HG03432 (cell line): ENCODE measurements around the gene LAMP1.
"Not testable (repeated sequence)": the region's sequence is repeated elsewhere in the genome, so short reads cannot be mapped to it uniquely, and the experiment has no call there.

Experiments used
- ATAC-seq: cut with Tn5 transposase; IDR thresholded peaks from one replicate; pipeline ENCODE4 v1.9.1; 2021; ENCODE audit warnings: mild to moderate bottlenecking, moderate library complexity; ENCODE audit not compliant: unreplicated experiment

LAMP1 gene, protein sequence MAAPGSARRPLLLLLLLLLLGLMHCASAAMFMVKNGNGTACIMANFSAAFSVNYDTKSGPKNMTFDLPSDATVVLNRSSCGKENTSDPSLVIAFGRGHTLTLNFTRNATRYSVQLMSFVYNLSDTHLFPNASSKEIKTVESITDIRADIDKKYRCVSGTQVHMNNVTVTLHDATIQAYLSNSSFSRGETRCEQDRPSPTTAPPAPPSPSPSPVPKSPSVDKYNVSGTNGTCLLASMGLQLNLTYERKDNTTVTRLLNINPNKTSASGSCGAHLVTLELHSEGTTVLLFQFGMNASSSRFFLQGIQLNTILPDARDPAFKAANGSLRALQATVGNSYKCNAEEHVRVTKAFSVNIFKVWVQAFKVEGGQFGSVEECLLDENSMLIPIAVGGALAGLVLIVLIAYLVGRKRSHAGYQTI

DNA sequence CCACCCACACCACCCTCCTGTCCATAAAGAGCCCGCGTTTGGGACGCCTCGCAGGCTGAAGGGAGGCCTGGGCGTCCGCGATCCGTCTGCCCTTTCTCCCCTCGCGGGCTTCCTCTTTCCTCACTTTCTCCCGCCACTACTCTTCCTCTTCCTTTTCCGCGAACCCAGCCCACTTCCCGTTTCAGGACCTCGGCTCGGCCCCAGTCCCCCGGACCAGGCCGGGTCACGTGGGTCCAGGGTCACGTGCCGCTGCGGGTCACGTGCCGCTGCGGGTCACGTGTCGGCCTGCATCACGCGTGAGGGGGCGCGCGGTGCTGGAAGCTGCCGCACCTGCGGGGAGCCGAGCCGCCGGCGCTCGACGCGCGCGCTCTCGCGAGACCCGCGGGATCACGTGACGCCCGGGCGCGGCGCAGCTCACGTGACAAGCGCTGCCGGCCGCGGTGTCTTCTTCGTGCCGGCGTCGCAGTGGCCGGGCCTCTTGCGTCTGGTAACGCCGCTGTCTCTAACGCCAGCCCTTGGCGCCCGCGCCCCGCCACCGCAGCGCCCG lies at the start of gene LAMP1:
Gene LAMP1 (plus strand): TSS at position 417 of the 547 bp plus-strand sequence. CDS start 196 bp downstream, outside the sequence.
- peak; percentile 80 for ATAC-seq

DNA sequence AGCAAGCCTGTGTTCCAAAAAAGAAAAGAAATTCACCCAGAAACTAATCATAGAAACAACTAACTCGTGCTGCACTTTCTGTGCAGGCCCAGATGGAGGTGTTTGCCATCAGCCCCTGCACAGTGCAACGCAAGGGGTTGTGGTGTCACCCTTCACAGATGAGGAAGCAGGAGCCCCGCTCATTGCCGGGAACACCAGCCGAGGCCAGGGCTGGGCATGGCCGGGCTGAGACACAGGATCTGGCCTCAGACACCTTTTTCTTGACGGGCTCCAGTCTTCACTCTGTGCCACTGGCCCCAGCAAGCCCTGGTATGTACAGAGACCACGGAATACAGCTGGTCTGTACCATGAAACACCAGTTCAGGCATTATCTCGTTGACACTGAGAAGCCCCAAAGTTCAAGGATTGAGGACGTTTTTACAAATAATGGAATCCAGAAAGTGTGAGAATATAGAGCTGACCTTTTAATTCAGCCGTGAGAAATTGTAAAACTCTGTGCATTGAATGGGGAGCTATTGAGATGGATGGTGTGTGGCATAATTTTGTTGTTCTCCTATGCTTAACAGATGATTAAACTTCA lies 44.4 kb upstream of the LAMP1 start:
- no peak for ATAC-seq

GRCh38 chr13:113257908-113258307 lies 39.1 kb upstream of the LAMP1 start:
- ATAC-seq, result not testable (repeated sequence)

DNA sequence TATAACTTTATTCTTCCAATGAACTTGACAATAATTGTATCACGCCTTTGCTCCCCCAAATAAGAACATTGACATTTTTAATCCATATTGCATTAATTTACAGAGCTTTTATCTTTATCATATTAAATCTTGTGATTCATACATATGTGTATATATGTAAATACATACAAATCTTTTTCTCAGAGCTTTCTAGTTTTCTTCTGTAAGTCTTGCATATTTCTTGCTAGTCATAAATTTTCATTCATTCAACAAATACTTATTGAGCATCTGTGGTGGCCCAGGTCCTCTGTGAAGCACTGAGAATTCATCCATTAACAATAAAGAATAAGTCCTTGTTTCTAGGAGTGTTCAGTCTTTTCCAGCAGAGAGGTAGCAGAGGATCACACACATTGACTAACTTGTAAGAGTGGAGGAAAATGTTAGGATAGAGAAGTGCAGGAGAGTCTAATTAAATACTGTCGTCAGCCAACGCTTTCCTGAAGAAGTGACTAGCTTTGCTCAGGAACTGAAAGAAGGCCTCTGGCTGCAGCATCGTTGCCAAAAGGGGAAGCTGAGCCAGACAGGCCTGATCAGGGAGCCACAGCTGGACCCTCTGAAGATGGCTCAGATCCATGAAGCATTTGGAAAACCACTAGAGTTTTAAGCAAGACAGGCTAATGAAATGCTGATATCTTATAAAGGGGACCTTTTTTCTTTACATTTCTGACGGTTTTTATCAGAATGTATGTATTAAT lies 38.6 kb upstream of the LAMP1 start:
- ATAC-seq, result no peak

GRCh38 chr13:113260996-113261395 lies 36.0 kb upstream of the LAMP1 start:
- no peak for ATAC-seq

DNA sequence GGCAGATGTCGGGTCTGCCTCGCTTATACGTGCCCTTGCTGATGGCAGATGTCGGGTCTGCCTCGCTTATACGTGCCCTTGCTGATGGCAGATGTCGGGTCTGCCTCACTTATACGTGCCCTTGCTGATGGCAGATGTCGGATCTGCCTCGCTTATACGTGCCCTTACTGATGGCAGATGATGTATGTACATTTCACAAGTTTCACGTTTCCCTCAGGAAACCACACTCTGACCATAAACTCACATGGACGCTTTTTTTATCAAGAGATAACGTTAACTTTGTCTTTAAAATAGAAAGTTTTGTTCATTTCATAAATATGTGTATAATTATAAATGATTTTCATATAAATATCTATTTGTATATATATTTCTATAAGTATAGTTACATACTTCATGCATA lies 34.0 kb upstream of the LAMP1 start:
- ATAC-seq, result not testable (repeated sequence)

DNA sequence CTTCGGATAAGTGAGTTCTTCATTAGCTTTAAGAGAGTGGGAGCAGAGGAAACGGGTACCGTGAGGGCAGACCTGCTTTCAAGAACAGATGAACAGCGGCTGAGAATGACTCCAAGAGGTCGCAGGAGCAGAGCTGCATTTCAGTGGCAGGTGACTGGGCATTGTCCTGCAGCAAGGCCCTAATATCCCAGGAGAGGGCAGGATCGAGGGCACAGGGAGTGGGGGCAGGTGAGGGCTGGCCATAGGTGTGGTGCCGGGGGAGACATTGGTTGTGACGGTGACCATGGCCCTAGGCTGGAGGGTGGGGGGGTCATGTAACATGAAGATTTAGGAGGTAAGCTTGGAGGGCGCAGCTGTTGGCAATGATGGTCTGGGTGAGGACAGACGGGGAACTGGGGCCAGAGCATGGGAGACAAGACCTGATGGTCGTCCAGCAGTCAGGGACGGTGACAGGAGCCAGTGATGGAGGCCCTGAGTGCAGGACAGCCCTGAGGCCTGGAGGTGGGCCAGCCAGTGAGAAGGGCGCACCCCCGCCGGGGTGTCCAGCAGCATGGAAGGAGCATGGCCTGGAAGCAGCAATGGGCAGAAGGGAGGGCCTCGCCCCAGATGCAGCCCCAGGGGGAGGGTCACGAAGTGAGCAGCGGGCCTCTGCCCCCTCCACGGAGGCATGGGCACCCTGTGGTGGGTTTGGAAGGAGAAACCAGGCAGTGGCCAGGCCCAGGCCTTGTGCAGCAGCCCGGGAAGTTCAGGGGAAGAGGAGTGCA lies 29.2 kb upstream of the LAMP1 start:
- no peak for ATAC-seq

DNA sequence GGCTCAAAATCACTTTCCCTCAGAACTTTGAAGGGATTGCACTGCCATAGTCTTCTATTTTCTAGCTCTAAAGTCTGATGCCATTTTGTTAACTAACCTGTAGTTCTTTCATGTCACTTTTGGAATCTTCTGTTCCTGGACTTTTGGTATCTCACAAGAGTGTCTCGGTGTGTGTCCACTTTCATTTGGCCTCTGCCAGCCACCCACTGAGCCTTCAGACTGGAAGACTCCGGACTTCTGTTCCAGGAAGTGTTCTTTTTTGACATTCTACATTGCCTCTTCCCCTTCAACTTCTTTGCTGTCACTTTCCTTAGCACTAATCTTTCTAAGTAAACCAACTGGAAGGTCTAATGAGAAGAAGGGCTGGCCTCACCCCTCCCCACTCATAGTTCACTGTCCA lies 25.0 kb upstream of the LAMP1 start:
- no peak for ATAC-seq

DNA sequence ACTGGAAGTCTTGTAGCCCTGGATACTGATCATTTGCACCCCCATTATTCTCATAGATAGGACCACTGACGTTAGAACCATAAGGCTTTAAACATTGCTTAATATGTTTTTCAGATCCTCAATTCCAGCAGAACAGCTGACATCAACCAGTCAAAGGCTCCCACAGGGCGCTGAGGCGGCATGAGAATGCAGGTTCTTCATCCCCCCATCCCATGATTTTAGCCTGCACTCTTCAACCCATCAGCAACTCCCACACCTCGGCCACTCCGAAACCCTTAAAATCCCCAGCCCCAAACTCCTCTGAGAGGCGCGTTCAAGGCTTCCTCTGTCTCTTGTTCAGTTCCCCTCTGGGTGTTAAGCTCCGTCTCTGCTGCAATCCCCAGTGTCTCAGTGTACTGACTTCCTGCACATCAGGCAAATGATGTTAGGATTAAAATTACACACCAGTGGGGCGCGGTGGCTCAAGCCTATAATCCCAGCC lies 24.3 kb upstream of the LAMP1 start:
- no peak for ATAC-seq

DNA sequence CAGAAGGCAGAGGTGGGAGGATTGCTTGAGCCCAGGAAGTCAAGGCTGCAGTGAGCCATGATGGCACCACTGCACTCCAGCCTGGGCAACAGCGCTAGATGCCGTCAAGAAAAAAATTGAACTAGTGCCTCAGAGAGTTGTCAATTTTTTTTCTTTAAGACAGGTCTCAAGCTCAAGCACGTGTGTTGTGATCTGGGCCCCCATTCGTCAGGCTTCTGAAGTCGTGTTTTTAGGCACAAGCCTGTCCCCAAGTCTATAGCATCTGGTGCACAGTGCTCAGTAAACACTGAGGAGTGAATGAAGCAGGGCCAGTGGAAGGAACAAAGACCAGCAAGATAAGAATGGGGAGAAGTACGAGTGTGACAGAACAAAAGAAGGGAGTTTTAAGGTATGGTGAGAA lies 23.7 kb upstream of the LAMP1 start:
- no peak for ATAC-seq

DNA sequence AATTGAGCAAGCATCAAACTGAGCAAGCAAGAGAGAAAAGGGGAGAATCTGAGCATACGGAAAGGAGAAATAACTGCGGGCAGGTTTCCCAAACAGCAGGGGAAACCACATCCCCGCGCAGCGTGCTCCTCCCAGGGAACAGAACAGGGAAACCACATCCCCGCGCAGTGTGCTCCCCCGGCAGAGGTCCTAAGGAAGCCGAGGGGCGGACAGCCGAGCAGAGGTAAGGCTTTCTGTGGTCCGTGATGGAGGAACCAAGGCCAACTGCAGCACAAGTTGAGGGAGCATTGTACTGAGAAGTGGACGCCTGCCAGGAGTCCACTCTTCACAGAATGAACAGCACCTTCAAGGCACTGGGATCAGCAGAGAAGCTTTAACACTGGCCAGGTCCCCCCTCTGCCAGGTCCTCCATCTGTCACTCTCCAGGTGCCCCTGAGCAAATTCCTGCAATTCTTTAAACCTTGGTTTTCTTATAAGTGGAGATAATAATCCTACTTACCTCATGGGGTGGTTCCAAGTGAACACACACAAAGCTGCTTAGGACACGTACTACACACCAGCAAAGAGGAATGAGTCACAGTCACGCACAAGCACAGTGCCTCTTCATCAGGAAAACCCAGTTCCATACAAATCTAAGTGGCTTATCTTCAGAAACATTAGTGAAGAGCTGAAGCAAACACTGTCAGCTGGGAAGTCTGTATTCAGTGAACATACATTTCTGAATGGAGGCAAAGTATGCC lies 23.0 kb upstream of the LAMP1 start:
- no peak for ATAC-seq

GRCh38 chr13:113274721-113275120 lies 22.3 kb upstream of the LAMP1 start:
- no peak for ATAC-seq

GRCh38 chr13:113275387-113275786 lies 21.7 kb upstream of the LAMP1 start:
- ATAC-seq, result peak; percentile 50

DNA sequence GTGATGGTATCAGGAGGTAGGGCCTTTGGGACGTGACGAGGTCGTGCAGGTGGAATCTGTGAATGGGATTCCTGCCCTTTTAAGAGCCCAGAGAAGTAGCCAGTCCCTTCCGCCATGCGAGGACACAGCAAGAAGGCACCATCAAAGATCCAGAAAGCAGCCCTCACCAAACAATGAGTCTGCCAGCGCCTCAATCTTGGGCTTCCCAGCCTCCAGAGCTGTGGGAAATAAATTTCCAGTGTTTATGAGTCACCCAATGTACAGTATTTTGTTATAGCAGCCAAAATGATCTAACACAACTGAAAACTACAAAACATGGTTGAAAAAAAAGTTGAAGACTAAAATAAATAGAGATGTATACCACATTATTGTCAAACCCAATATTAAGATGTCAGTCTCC lies 16.9 kb upstream of the LAMP1 start:
- ATAC-seq, result no peak

DNA sequence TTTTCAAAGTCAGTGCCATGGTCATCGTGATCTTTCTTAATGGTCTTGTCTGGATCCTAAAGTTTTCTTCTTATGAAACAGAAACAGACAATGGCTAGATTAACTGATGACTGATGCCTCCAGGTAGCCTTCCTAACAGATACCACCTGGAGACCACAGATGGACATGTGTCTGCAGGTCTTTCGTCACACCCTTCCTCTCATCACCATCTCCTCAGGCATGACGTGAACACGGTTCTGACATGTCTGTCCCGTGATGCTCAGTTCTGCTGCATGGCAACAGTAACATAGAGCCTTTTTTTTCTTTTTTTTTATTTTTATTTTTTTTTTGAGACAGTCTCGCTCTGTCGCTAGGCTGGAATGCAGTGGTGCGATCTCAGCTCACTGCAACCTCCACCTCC lies 13.1 kb upstream of the LAMP1 start:
- no peak for ATAC-seq

DNA sequence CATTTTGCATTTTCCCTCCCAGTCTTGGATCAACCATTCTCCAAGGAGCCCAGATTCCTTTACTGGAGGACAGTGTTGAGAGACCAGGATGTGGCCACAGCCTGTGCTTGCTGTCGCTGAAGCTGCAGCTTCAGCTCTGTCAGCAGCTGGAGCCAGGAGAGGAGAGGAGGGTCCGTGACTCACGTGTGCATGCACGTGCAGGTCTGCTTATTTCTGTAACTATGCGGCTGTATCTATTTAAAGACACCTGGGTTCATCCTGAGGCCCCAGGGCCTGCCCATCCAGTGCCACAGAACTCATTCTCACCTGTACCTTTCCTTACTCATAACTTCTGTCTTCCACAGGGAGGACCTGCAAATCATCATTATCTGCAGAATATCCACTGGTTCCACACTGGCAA lies 8.2 kb upstream of the LAMP1 start:
- ATAC-seq, result no peak

DNA sequence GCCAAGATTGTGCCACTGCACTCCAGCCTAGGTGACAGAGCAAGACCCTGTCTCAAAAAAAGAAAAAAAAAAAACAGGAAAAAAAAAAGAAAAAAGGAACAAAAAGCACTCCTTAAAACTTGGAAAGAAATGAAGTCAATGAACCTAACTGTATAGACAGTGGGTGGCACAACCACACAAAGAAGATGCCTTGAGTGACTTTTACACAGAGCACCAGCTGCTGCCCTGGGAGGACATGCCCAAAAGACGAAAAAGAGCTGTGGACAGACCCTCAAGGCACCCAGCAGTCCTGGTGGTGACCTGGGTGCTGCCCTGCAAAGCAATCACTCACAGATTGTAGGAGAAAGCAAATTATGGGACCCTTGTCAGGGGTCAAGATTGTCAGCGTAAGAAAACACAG lies 5.9 kb upstream of the LAMP1 start:
- ATAC-seq, result no peak

DNA sequence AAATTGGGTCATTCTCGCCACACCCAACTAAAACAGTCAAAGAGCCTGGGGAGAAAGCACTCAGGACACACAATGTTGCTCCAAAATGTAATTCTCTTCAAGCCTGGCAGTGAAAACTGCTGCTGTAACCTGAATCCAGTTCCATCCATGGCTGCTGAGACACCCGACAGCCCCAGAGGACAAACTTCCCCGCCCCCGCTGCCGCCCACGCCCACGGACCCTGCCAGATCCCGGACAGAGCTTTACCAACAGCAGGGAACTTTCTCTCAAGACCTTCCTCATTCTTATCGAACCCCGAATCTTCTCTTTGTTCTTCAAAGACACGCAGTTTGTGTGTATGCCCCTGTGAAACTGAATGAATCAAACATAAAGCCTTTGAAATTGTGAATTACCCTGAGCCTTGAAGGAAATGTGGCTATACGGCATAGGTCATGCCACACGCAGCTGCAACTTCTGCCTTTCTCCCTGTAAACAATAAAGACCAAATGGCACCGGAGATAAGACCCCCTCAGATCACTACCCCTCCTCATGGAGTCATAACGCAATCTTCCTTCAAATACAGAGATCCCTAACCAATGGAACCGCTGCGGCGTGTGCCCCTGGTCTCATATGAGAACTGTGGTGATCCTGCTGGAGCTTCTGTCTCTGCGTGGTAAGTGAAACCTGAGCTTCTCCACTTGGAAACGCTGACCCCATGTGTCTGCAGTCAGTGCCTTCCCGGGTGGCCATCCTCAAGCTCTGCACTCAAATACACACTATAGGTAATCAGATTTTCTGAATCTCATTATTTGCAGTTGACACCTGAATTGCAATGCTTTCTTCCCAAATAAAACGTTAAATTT lies 4.8 kb upstream of the LAMP1 start:
- no peak for ATAC-seq

- no peak for ATAC-seq
Measured at GRCh38 chr13:113293686-113294085, 3.4 kb upstream of the LAMP1 start.
